Measurements from ENCODE around the gene CDH24. TPM values are rescaled to one million over a fixed set of nuclear protein-coding genes. Genes with fewer than 3 reads are reported as not detected.

The CDH24 gene
- polyA plus RNA-seq, 3 donors, result 0.13 to 0.14 TPM; not detected in 1

DNA sequence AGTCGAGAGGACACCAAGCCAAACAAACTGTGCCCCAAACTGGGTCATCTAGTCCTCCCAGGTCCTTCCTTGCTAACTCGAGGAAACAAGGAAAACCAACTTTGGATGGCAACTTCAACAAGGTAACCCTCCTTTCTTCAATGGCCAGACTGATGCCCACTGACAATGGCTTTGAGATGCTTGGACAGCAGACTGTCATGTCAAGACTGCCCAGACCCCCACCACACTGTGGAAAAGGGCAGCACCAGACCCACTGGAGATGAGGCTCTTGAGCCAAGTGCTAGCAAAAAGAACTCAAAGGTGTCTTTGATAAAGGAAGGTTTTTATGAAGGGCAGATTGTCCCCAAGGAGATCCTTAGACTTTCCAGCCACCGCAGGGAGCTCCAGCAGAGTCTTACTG is 9.0 kb upstream of the CDH24 start:
- no peak overlapping the region for H3K9ac ChIP-seq (ENCODE audit: insufficient read depth, low read length, poor library complexity, severe bottlenecking)
- Mint-ChIP-seq H3K4me3 (no peak overlapping the region), H3K27me3 (ENCODE audit: low read depth in 3 of 3) (peaks cover 0 to 4% (median 0%) of the 10 kb centered on the region in 3 donors), H3K9me3 (peaks cover 0 to 1% (median 0%) of the 10 kb centered on the region in 7 donors), H3K27ac (peak overlapping the region in 1 of 7 donors; percentile 27), H3K36me3 (peaks cover 75 to 81% of the 10 kb centered on the region in 2 donors), H3K4me1 (peaks cover 25% of the 10 kb centered on the region)
- H3K36me3 ChIP-seq (replicated peaks in 1 of 2; ENCODE audit: control insufficient read depth in 1 of 2, insufficient read depth in 2 of 2, low read length in 2 of 2), result peaks cover 64 to 80% of the 10 kb centered on the region in 2 donors
- peaks cover 22 to 26% of the 10 kb centered on the region in 2 donors for H3K4me1 ChIP-seq (ENCODE audit: control insufficient read depth in 1 of 2, insufficient read depth in 2 of 2, low read length in 2 of 2)
- no peak overlapping the region for H2AFZ ChIP-seq (ENCODE audit: insufficient read depth, low read depth, low read length, poor library complexity, severe bottlenecking)
- no peaks in the 10 kb centered on the region for H3K27me3 ChIP-seq (ENCODE audit: control insufficient read depth in 2 of 2, insufficient read depth in 2 of 2, low read length in 2 of 2)
- peaks cover 82% of the 10 kb centered on the region for H4K20me1 ChIP-seq (ENCODE audit: insufficient read depth, low read length)
- H3K4me2 ChIP-seq (replicated peaks; ENCODE audit: extremely low read depth, low read length, poor library complexity, severe bottlenecking), result no peak overlapping the region
- H3K79me2 ChIP-seq (ENCODE audit: insufficient read depth, low read length), result peaks cover 47% of the 10 kb centered on the region
- intact Hi-C loops (cut with micrococcal nuclease), result loop anchor here in 1 of 2 donors (5.0 kb wide), 2 partner anchors 41 to 121 kb away; no protein-coding TSS in a partner anchor
- 93% methylated on average over 2 of the region's 3 CpGs for WGBS (ENCODE audit: insufficient coverage)
- no peak overlapping the region for H3K4me3 ChIP-seq (replicated peaks in 1 of 3; ENCODE audit: low read depth in 2 of 3, low read length in 3 of 3)
- TF ChIP-seq, protein P1, sequence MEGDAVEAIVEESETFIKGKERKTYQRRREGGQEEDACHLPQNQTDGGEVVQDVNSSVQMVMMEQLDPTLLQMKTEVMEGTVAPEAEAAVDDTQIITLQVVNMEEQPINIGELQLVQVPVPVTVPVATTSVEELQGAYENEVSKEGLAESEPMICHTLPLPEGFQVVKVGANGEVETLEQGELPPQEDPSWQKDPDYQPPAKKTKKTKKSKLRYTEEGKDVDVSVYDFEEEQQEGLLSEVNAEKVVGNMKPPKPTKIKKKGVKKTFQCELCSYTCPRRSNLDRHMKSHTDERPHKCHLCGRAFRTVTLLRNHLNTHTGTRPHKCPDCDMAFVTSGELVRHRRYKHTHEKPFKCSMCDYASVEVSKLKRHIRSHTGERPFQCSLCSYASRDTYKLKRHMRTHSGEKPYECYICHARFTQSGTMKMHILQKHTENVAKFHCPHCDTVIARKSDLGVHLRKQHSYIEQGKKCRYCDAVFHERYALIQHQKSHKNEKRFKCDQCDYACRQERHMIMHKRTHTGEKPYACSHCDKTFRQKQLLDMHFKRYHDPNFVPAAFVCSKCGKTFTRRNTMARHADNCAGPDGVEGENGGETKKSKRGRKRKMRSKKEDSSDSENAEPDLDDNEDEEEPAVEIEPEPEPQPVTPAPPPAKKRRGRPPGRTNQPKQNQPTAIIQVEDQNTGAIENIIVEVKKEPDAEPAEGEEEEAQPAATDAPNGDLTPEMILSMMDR (IDR thresholded peaks at IDR 0.05), result no peak
- no peaks in the 10 kb centered on the region for H3K9me3 ChIP-seq (replicated peaks in 1 of 2; ENCODE audit: control insufficient read depth in 1 of 2, insufficient read depth in 1 of 2, low read length in 2 of 2)
- no peak for DNase-seq
- H3K27ac ChIP-seq (ENCODE audit: low read depth in 1 of 2, low read length in 2 of 2), result no peak overlapping the region

DNA sequence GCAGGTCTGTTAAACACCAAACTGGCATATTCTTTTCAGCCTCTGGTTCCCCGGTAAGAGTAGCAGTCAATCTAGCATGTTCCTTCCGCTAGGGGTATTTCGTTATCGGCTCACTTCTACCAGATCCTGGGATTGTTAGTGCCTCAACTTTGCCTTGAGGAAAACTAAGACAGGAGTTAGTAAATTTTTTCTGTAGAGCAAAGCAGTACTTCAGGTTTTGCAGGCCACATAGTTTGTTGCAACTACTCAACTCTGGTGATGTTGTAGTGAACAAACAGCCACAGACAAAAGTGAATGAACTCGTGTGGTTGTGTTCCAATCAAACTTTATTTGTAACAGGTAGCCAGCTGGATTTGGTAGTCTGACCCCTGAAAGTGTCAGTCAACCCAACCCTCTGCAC is 6.3 kb upstream of the CDH24 start:
- Histone ChIP-seq H3K27ac (ENCODE audit: low read depth in 1 of 2, low read length in 2 of 2) (peak overlapping the region in 1 of 2 donors; percentile 28), H3K36me3 (replicated peaks in 1 of 2; ENCODE audit: control insufficient read depth in 1 of 2, insufficient read depth in 2 of 2, low read length in 2 of 2) (peaks cover 84 to 99% of the 10 kb centered on the region in 2 donors), H3K27me3 (ENCODE audit: control insufficient read depth in 2 of 2, insufficient read depth in 2 of 2, low read length in 2 of 2) (no peaks in the 10 kb centered on the region), H3K9me3 (replicated peaks in 1 of 2; ENCODE audit: control insufficient read depth in 1 of 2, insufficient read depth in 1 of 2, low read length in 2 of 2) (no peaks in the 10 kb centered on the region), H3K79me2 (ENCODE audit: insufficient read depth, low read length) (peaks cover 29% of the 10 kb centered on the region), H3K4me3 (replicated peaks in 1 of 3; ENCODE audit: low read depth in 2 of 3, low read length in 3 of 3) (no peak overlapping the region), H3K4me1 (ENCODE audit: control insufficient read depth in 1 of 2, insufficient read depth in 2 of 2, low read length in 2 of 2) (peaks cover 0 to 1% of the 10 kb centered on the region in 2 donors), H2AFZ (ENCODE audit: insufficient read depth, low read depth, low read length, poor library complexity, severe bottlenecking) (no peak overlapping the region), H3K9ac (ENCODE audit: insufficient read depth, low read length, poor library complexity, severe bottlenecking) (no peak overlapping the region), H4K20me1 (ENCODE audit: insufficient read depth, low read length) (peaks cover 72% of the 10 kb centered on the region), H3K4me2 (replicated peaks; ENCODE audit: extremely low read depth, low read length, poor library complexity, severe bottlenecking) (no peak overlapping the region)
- peaks cover 2% of the 10 kb centered on the region for H3K4me1 Mint-ChIP-seq
- no peak overlapping the region for H3K4me3 Mint-ChIP-seq
- peaks cover 90 to 98% of the 10 kb centered on the region in 2 donors for H3K36me3 Mint-ChIP-seq
- H3K27me3 Mint-ChIP-seq (ENCODE audit: low read depth in 3 of 3), result peaks cover 1 to 4% (median 1%) of the 10 kb centered on the region in 3 donors
- peaks cover 0 to 1% (median 0%) of the 10 kb centered on the region in 7 donors for H3K9me3 Mint-ChIP-seq
- 100% methylated on average over 1 of the region's 5 CpGs for WGBS (ENCODE audit: insufficient coverage)
- H3K27ac Mint-ChIP-seq, result peak overlapping the region in 1 of 7 donors; percentile 3
- DNase-seq, result no peak
- intact Hi-C loops (cut with micrococcal nuclease), result no loop called here
- TF ChIP-seq, protein P1 (IDR thresholded peaks at IDR 0.05), result no peak

Measured in CD14-positive monocyte (primary cell).